Panc1 (cell line): ENCODE data around the gene HCN3. TPM values are rescaled to one million over a fixed set of nuclear protein-coding genes. Genes with fewer than 3 reads are reported as not detected.
A peak's percentile ranks its signal among the peaks of the same experiment; 100 is the strongest.
"Not testable (repeated sequence)": the region's sequence is repeated elsewhere in the genome, so short reads cannot be mapped to it uniquely, and the experiment has no call there.

Experiments used
- ATAC-seq: fragments of 200-7000 bp; cut with Tn5 transposase; 2 replicates; pipeline ENCODE4 v1.9.1; 2020; ENCODE audit warnings: mild to moderate bottlenecking, moderate library complexity
- BruUV-seq: library from RNA; stranded (reverse); fragments of 400-500 nt; replicated peaks from 2 replicates; lab custom pipeline; 2021; lab: Mats Ljungman, UMichigan
- CTCF ChIA-PET: fragments of 300-600 bp; sonication (Branson Sonifier 250); formaldehyde crosslinking; loops from one replicate; lab custom pipeline; 2022; ENCODE audit warnings: antibody characterized with exemption; lab: Charles Lee
- POLR2A ChIA-PET: fragments of 300-600 bp; sonication (Branson Sonifier 250); formaldehyde crosslinking; loops from one replicate; lab custom pipeline; 2022; ENCODE audit warnings: antibody characterized with exemption; lab: Charles Lee
- DNase-seq: peaks from one replicate; pipeline ENCODE4 v3.0.0-alpha.2; 2010; ENCODE audit warnings: low read depth, low spot score
- H3K27ac ChIP-seq: 2 replicates; pipeline ENCODE4 v1.5.1; 2011; ENCODE audit warnings: mild to moderate bottlenecking, low read length, inconsistent platforms
- H3K27me3 ChIP-seq: fragments of 200-500 bp; sonication (Bioruptor generic); 2 replicates; pipeline ENCODE4 v1.6.0; 2014; ENCODE audit warnings: low read length, inconsistent platforms; ENCODE audit not compliant: control insufficient read depth, insufficient read depth
- H3K36me3 ChIP-seq: fragments of 200-500 bp; sonication (Bioruptor generic); 2 replicates; pipeline ENCODE4 v1.5.1; 2014; ENCODE audit warnings: inconsistent platforms, mild to moderate bottlenecking, low read length, moderate library complexity; ENCODE audit not compliant: control insufficient read depth, insufficient read depth
- H3K4me1 ChIP-seq: 2 replicates; pipeline ENCODE4 v1.5.1; 2011; ENCODE audit warnings: inconsistent platforms, mild to moderate bottlenecking, low read length, moderate library complexity; ENCODE audit not compliant: control insufficient read depth, insufficient read depth
- H3K4me3 ChIP-seq, 2 experiments: 2 replicates each; pipeline ENCODE4 v1.5.1; 2011 to 2012; ENCODE audit warnings: low read depth in 2 of 2, low read length in 2 of 2, mild to moderate bottlenecking in 2 of 2, inconsistent platforms in 1 of 2, moderate library complexity in 1 of 2
- H3K9me3 ChIP-seq: fragments of 200-500 bp; sonication (Bioruptor generic); 2 replicates; pipeline ENCODE4 v1.5.1; 2014; ENCODE audit warnings: low read depth, mild to moderate bottlenecking, inconsistent platforms, low read length, moderate library complexity; ENCODE audit not compliant: control insufficient read depth, insufficient read depth
- CTCF ChIP-seq: fragments of 450-650 bp; IDR thresholded peaks from 2 replicates; pipeline ENCODE4 v1.5.1; 2017; ENCODE audit warnings: mild to moderate bottlenecking
- POLR2AphosphoS5 ChIP-seq: IDR thresholded peaks from 2 replicates; pipeline ENCODE4 v1.6.1; 2012; ENCODE audit warnings: mild to moderate bottlenecking, low read depth, low read length, moderate library complexity
- REST ChIP-seq, 2 experiments: IDR thresholded peaks; 2 replicates each; pipeline ENCODE4 v1.6.1; 2011 to 2012; ENCODE audit warnings: low read depth in 2 of 2, control low read depth in 1 of 2, low read length in 1 of 2, mild to moderate bottlenecking in 1 of 2, moderate library complexity in 1 of 2; ENCODE audit not compliant: insufficient read depth in 1 of 2
- SIN3A ChIP-seq: IDR thresholded peaks from 2 replicates; pipeline ENCODE4 v1.6.1; 2012; ENCODE audit warnings: low read depth, mild to moderate bottlenecking, low read length, moderate library complexity, borderline replicate concordance; ENCODE audit not compliant: insufficient read depth
- TCF7L2 ChIP-seq: IDR thresholded peaks from 2 replicates; pipeline ENCODE4 v1.6.1; 2011; ENCODE audit warnings: mild to moderate bottlenecking, low read depth, low read length, inconsistent platforms
- in situ Hi-C: cut with HindIII; loops from 2 replicates; pipeline ENCODE4 v1.10.0; 2016; ENCODE audit warnings: low sequenced_read_pairs, low pct_unique_long_range_greater_than_20kb
- intact Hi-C: fragments of 100-400 bp; cut with micrococcal nuclease; formaldehyde crosslinking; loops from one replicate; pipeline ENCODE4 v1.10.0; 2022; ENCODE audit not compliant: unreplicated experiment
- total RNA-seq: library from RNA; stranded (reverse); gene quantifications from one replicate; pipeline ENCODE4 v1.2.1, GENCODE V29; 2021; ENCODE audit not compliant: unreplicated experiment

The HCN3 gene
- total RNA-seq, 1 experiment from 2014 or later, result 7.8 TPM

GRCh38 chr1:155326631-155327037 is 49.4 kb downstream of the HCN3 start:
- no TSS peak for BruUV-seq
- ChIA-PET CTCF (no interaction called here), POLR2A (interaction anchor here (0.5 kb wide), 1 partner anchor 223 kb away, joined by 3 read pairs; no protein-coding TSS in a partner anchor)
- Histone ChIP-seq H3K27me3 (no peaks in the 10 kb centered on the region), H3K27ac (no peak overlapping the region), H3K4me1 (peaks cover 30% of the 10 kb centered on the region), H3K36me3 (no peaks in the 10 kb centered on the region; the same call in none of the 2 replicates), H3K4me3 (no peak overlapping the region), H3K9me3 (no peaks in the 10 kb centered on the region)
- in situ Hi-C loops (no loop called here), intact Hi-C loops (no loop called here)
- no peak for TF ChIP-seq SIN3A
- TF ChIP-seq TCF7L2, result no peak
- no peak for TF ChIP-seq REST (IDR thresholded peaks at IDR 0.05; ENCODE audit: insufficient read depth in 1 of 2, low read depth in 2 of 2, low read length in 1 of 2)
- no peak for TF ChIP-seq POLR2AphosphoS5
- no peak for TF ChIP-seq CTCF
- DNase-seq, result no peak
- ATAC-seq, result no peak

DNA sequence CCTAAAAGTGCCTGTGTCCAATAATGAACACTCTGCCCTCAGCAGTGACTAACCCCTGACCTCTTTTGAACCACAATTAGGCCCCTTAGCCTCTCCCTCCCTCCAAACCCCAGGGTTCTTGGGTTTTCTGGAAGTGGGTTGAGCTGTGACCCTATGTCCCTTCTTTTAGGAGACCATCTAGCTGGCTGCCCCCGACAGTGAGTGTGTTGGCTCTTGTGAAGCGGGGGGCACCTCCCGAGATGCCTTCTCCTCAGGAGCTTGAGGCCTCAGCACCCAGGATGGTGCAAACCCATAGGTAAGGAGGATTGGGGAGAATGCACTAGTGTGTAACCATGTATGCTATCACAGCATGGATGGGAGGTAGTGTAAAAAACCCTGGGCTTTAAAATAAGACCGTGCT is 50.7 kb downstream of the HCN3 start:
- intact Hi-C loops, result no loop called here
- ChIA-PET CTCF (interaction anchor here (0.5 to 0.7 kb wide), 2 partner anchors 78 to 121 kb away, joined by 3 to 6 read pairs; no protein-coding TSS in a partner anchor), POLR2A (interaction anchor here (0.7 kb wide), 1 partner anchor 322 kb away, joined by 6 read pairs; no protein-coding TSS in a partner anchor)
- Histone ChIP-seq H3K4me3 (no peak overlapping the region), H3K9me3 (no peaks in the 10 kb centered on the region), H3K36me3 (no peaks in the 10 kb centered on the region; the same call in none of the 2 replicates), H3K27me3 (no peaks in the 10 kb centered on the region), H3K4me1 (peaks cover 20% of the 10 kb centered on the region), H3K27ac (peak overlapping the region; percentile 0; the same call in 1 of the 2 replicates)
- TF ChIP-seq REST (IDR thresholded peaks at IDR 0.05; ENCODE audit: insufficient read depth in 1 of 2, low read depth in 2 of 2, low read length in 1 of 2) (no peak), TCF7L2 (no peak), CTCF (no peak), SIN3A (no peak), POLR2AphosphoS5 (no peak)
- BruUV-seq, result no TSS peak
- ATAC-seq, result no peak
- no peak for DNase-seq
- in situ Hi-C loops, result no loop called here

DNA sequence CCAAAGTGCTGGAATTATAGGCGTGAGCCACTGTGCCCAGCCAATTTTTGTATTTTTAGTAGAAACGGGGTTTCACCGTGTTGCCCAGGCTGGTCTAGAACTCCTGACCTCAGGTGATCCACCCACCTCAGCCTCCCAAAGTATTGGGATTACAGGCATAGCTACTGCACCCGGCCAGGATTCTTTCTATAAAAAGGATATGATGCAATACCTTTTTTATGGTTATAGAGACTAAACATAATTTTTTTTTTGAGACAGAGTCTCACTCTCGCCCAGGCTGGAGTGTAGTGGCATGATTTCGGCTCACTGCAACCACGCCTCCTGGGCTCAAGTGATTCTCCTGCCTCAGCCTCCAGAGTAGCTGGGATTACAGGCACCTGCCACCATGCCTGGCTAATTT is 51.6 kb downstream of the HCN3 start:
- H3K4me1 ChIP-seq, result peaks cover 20% of the 10 kb centered on the region
- H3K9me3 ChIP-seq, BruUV-seq, H3K27me3 ChIP-seq, H3K27ac ChIP-seq, DNase-seq, intact Hi-C loops, H3K36me3 ChIP-seq, ATAC-seq, POLR2A ChIA-PET, H3K4me3 ChIP-seq, in situ Hi-C loops: not testable (repeated sequence)
- CTCF ChIA-PET, result interaction anchor here (0.7 kb wide), 1 partner anchor 122 kb away, joined by 6 read pairs; no protein-coding TSS in a partner anchor
